K562 (cell line): Measurements from ENCODE around the gene PPP1R37.

ENCODE experiments used
- FOXK2 ChIP-seq, 2 experiments: fragments of 450-650 bp; IDR thresholded peaks in 1 of 2; conservative IDR thresholded peaks in 1 of 2; 2 replicates each; pipeline ENCODE4 v1.6.1; 2016; ENCODE audit warnings: low read depth in 2 of 2, mild to moderate bottlenecking in 1 of 2
- GABPA ChIP-seq: fragments of 200-800 bp; sonication (Bioruptor generic); conservative IDR thresholded peaks from 2 replicates; pipeline ENCODE4 v1.6.1; 2016; ENCODE audit warnings: low read depth, missing genetic modification characterization, missing compliant biosample characterization
- NONO ChIP-seq, 2 experiments: fragments of 200-400 bp in 1 of 2; fragments of 450-650 bp in 1 of 2; formaldehyde crosslinking in 1 of 2; IDR thresholded peaks; 2 replicates each; pipeline ENCODE4 v1.6.1; 2017; ENCODE audit warnings: low read depth in 2 of 2, mild to moderate bottlenecking in 2 of 2, moderate library complexity in 2 of 2, low read length in 1 of 2
- POLR2A ChIP-seq: fragments of 450-650 bp; conservative IDR thresholded peaks from 2 replicates; pipeline ENCODE4 v1.6.1; 2016
- PURB ChIP-seq: sonication (generic); formaldehyde crosslinking; IDR thresholded peaks from 2 replicates; pipeline ENCODE4 v1.9.0; 2021; ENCODE audit warnings: low read depth, mild to moderate bottlenecking, missing genetic modification reagents
- SIX5 ChIP-seq, 2 experiments: IDR thresholded peaks; 2 replicates each; pipeline ENCODE4 v1.6.1; 2011; ENCODE audit warnings: low read length in 2 of 2, borderline replicate concordance in 1 of 2, low read depth in 1 of 2, mild to moderate bottlenecking in 1 of 2, moderate library complexity in 1 of 2; ENCODE audit not compliant: insufficient read depth in 1 of 2
- TAL1 ChIP-seq: fragments of 450-650 bp; IDR thresholded peaks from 2 replicates; pipeline ENCODE4 v1.6.1; 2016; ENCODE audit warnings: mild to moderate bottlenecking
- TSC22D4 ChIP-seq: fragments of 450-650 bp; IDR thresholded peaks from 2 replicates; pipeline ENCODE4 v1.6.1; 2016; ENCODE audit warnings: missing genetic modification characterization, missing biosample characterization, control low read depth
- ZNF311 ChIP-seq: fragments of 250-450 bp; sonication (Bioruptor Pico); IDR thresholded peaks from 2 replicates; pipeline ENCODE4 v1.4.0; 2020; ENCODE audit warnings: mild to moderate bottlenecking, moderate library complexity
- ZNF354B ChIP-seq: fragments of 250-450 bp; sonication (Bioruptor Pico); IDR thresholded peaks from 2 replicates; pipeline ENCODE4 v1.4.0; 2020
- ZNF507 ChIP-seq: conservative IDR thresholded peaks from 2 replicates; pipeline ENCODE4 v1.6.1; 2017; ENCODE audit warnings: missing genetic modification characterization, missing compliant biosample characterization
- TF ChIP-seq, protein P1 (sequence below), 2 experiments: fragments of 450-650 bp in 1 of 2; sonication (generic) in 1 of 2; formaldehyde crosslinking in 1 of 2; IDR thresholded peaks in 1 of 2; conservative IDR thresholded peaks in 1 of 2; 2 replicates each; pipeline versions ENCODE4 v1.6.1 to v1.8.1; 2016 to 2023; ENCODE audit warnings: mild to moderate bottlenecking in 2 of 2, moderate library complexity in 2 of 2, inconsistent platforms in 1 of 2, missing genetic modification reagents in 1 of 2
- TF ChIP-seq, protein P2 (sequence below): sonication (generic); formaldehyde crosslinking; IDR thresholded peaks from 2 replicates; pipeline ENCODE4 v1.9.0; 2022; ENCODE audit warnings: mild to moderate bottlenecking, missing genetic modification reagents

DNA sequence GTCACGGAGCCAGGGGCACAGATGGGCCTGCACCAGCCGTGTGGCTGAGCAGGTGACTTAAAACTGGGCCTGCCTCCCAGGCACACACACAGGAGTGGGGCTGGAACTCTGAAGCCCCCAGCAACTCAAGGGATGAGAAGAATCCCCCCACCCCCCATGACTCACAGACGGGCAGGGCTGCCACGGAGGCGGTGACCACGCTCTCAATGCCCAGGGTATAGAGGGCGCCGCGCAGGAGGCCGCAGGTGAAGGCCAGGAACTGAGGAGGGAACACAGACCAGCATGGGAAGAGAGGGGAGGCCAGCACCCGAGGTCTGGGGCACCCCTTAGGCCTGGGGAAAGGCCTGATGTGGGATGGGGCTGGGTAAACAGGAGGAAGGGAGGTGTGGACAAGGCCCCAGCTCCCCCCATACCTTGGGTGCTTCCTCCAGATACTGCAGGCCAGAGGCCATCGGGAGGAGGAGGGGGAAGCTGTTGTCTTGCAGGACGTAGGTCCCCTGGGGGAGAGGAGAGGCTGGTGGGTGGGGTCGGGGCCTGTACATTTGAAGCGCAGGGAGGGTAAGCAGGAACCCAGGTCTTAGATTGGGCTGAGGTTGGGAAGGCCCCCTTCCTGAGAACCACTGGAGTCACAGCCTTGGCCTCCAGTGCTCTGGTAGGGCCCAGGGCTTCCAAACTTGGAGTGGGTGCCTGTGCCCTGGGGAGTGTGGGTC lies 70.9 kb downstream of the PPP1R37 start:
- TF ChIP-seq PURB (CRISPR knock-in tag) (no peak), ZNF311 (no peak), ZNF507 (tag) (no peak), SIX5 (IDR thresholded peaks at IDR 0.05; ENCODE audit: borderline replicate concordance in 1 of 2, insufficient read depth in 1 of 2, low read depth in 1 of 2, low read length in 2 of 2) (no peak), ZNF354B (CRISPR knock-in tag) (no peak), FOXK2 (conservative IDR thresholded peaks at IDR 0.05 in 1 of 2, IDR thresholded peaks at IDR 0.05 in 1 of 2; ENCODE audit: low read depth in 2 of 2) (no peak), TAL1 (no peak), POLR2A (no peak), NONO (IDR thresholded peaks at IDR 0.05; ENCODE audit: low read depth in 2 of 2, low read length in 1 of 2) (no peak), TSC22D4 (tag) (no peak), GABPA (no peak)
- TF ChIP-seq, protein P1, sequence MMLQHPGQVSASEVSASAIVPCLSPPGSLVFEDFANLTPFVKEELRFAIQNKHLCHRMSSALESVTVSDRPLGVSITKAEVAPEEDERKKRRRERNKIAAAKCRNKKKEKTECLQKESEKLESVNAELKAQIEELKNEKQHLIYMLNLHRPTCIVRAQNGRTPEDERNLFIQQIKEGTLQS (IDR thresholded peaks at IDR 0.05): no peak
- TF ChIP-seq, protein P1 (CRISPR knock-in tag; conservative IDR thresholded peaks at IDR 0.05): no peak
- TF ChIP-seq, protein P2, sequence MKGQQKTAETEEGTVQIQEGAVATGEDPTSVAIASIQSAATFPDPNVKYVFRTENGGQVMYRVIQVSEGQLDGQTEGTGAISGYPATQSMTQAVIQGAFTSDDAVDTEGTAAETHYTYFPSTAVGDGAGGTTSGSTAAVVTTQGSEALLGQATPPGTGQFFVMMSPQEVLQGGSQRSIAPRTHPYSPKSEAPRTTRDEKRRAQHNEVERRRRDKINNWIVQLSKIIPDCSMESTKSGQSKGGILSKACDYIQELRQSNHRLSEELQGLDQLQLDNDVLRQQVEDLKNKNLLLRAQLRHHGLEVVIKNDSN (CRISPR knock-in tag): no peak
